ENCODE results near the gene SLC38A4. TPM values are rescaled to one million over a fixed set of nuclear protein-coding genes. Genes with fewer than 3 reads are reported as not detected.

SLC38A4 gene
- total and polyA plus RNA-seq, 9 of the 15 experiments (the other 6 are each of a cell fraction or from before 2014, with no cell fraction given) = 0.16 TPM; not detected in 8

- WGBS (ENCODE audit: insufficient coverage, low coverage, missing lambda C conversion rate) = 0% methylated on average over 3 of the region's 3 CpGs
These were observed 13.4 kb upstream of the SLC38A4 start for GRCh38 chr12:46839232-46839631.

More at GRCh38 chr12:46839232-46839631, 13.4 kb upstream of the SLC38A4 start:
- Histone ChIP-seq H3K36me3 (ENCODE audit: control insufficient read depth, insufficient read depth, low read length) (no peaks in the 10 kb centered on the region), H3K9ac (ENCODE audit: insufficient read depth in 1 of 2, low read depth in 2 of 2, low read length in 2 of 2) (no peak overlapping the region), H3K9me3 (replicated peaks; ENCODE audit: control insufficient read depth, insufficient read depth, low read depth, low read length) (no peaks in the 10 kb centered on the region), H3K4me2 (ENCODE audit: insufficient read depth, low read length) (no peak overlapping the region), H3K27me3 (ENCODE audit: control insufficient read depth in 2 of 2, insufficient read depth in 2 of 2, low read length in 2 of 2) (no peaks in the 10 kb centered on the region), H3K27ac (ENCODE audit: extremely low read depth, low read depth, low read length) (no peak overlapping the region), H3K9me1 (ENCODE audit: control insufficient read depth, insufficient read depth, low read length) (no peaks in the 10 kb centered on the region), H4K20me1 (replicated peaks; ENCODE audit: control insufficient read depth, insufficient read depth, low read length) (no peaks in the 10 kb centered on the region), H3K79me2 (ENCODE audit: control insufficient read depth, insufficient read depth, low read length) (no peaks in the 10 kb centered on the region), H3K4me3 (no peak overlapping the region), H2AFZ (ENCODE audit: low read depth, low read length) (no peak overlapping the region), H3K4me1 (replicated peaks in 1 of 2; ENCODE audit: control insufficient read depth in 2 of 2, insufficient read depth in 2 of 2, low read length in 2 of 2) (no peaks in the 10 kb centered on the region)
- ChIA-PET CTCF (ENCODE audit: low intra/inter-chr PET ratio) (no interaction called here), POLR2A (no interaction called here)
- no peak for ATAC-seq
- TF ChIP-seq PHTF2 (CRISPR knock-in tag; IDR thresholded peaks at IDR 0.05) (no peak), XRCC5 (IDR thresholded peaks at IDR 0.05; ENCODE audit: low read depth, low read length) (no peak), SRSF7 (optimal IDR thresholded peaks at IDR 0.05; ENCODE audit: low read depth, low read length) (no peak), PHB2 (IDR thresholded peaks at IDR 0.05; ENCODE audit: low read depth) (no peak), NUFIP1 (IDR thresholded peaks at IDR 0.05; ENCODE audit: partially characterized antibody) (no peak), NR4A1 (CRISPR knock-in tag; IDR thresholded peaks at IDR 0.05) (no peak), NR4A1 (tag; IDR thresholded peaks at IDR 0.05) (no peak), NEUROD1 (IDR thresholded peaks at IDR 0.05; ENCODE audit: borderline replicate concordance, low read depth, low read length, partially characterized antibody) (no peak), ZNF316 (IDR thresholded peaks at IDR 0.05) (no peak)
- TF ChIP-seq, protein P1, sequence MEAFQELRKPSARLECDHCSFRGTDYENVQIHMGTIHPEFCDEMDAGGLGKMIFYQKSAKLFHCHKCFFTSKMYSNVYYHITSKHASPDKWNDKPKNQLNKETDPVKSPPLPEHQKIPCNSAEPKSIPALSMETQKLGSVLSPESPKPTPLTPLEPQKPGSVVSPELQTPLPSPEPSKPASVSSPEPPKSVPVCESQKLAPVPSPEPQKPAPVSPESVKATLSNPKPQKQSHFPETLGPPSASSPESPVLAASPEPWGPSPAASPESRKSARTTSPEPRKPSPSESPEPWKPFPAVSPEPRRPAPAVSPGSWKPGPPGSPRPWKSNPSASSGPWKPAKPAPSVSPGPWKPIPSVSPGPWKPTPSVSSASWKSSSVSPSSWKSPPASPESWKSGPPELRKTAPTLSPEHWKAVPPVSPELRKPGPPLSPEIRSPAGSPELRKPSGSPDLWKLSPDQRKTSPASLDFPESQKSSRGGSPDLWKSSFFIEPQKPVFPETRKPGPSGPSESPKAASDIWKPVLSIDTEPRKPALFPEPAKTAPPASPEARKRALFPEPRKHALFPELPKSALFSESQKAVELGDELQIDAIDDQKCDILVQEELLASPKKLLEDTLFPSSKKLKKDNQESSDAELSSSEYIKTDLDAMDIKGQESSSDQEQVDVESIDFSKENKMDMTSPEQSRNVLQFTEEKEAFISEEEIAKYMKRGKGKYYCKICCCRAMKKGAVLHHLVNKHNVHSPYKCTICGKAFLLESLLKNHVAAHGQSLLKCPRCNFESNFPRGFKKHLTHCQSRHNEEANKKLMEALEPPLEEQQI (IDR thresholded peaks at IDR 0.05) = no peak
- no peak for DNase-seq (ENCODE audit: extremely low read depth in 1 of 4, low spot score in 3 of 4)
- BruUV-seq (replicated peaks) = no TSS peak
- no peak for FAIRE-seq
- in situ Hi-C loops (cut with MboI) (no loop called here), intact Hi-C loops (cut with micrococcal nuclease) (no loop called here)
